H1 (cell line): ENCODE data around the gene OR8G5. TPM values are rescaled to one million over a fixed set of nuclear protein-coding genes. Genes with fewer than 3 reads are reported as not detected.
"Not testable (repeated sequence)": the region's sequence is repeated elsewhere in the genome, so short reads cannot be mapped to it uniquely, and the experiment has no call there.

ENCODE experiments used
- CTCF ChIA-PET: fragments of 300-600 bp; sonication (Branson Sonifier 250); formaldehyde crosslinking; loops from one replicate; lab custom pipeline; 2021; ENCODE audit not compliant: partially characterized antibody; lab: Charles Lee
- POLR2A ChIA-PET: fragments of 300-600 bp; sonication (Branson Sonifier 250); formaldehyde crosslinking; loops from one replicate; lab custom pipeline; 2021; ENCODE audit warnings: inconsistent platforms; ENCODE audit not compliant: partially characterized antibody; lab: Charles Lee
- DNase-seq, 2 experiments: peaks; one replicate each; pipeline versions ENCODE4 v3.0.0 to v3.0.0-alpha.2; 2010 to 2022; ENCODE audit warnings: low spot score in 2 of 2, low read depth in 1 of 2, mixed read lengths in 1 of 2
- FAIRE-seq: peaks from 2 replicates; lab custom pipeline; 2011; peaks lifted over from hg19 to GRCh38; lab: Jason Lieb, UNC
- H2AFZ ChIP-seq: 2 replicates; pipeline ENCODE4 v1.8.1; 2012; ENCODE audit warnings: low read length, inconsistent platforms
- H2AK5ac ChIP-seq: 2 replicates; pipeline ENCODE4 v1.6.1; 2013; ENCODE audit warnings: low read depth, low read length
- H2BK120ac ChIP-seq: replicated peaks from 2 replicates; pipeline ENCODE3; 2013; ENCODE audit warnings: low read depth, low read length, inconsistent platforms
- H2BK12ac ChIP-seq: 2 replicates; pipeline ENCODE4 v1.6.1; 2013; ENCODE audit warnings: low read depth, low read length
- H2BK15ac ChIP-seq: 2 replicates; pipeline ENCODE4 v1.6.1; 2013; ENCODE audit warnings: low read length
- H2BK20ac ChIP-seq: 2 replicates; pipeline ENCODE4 v1.6.1; 2013; ENCODE audit warnings: low read length
- H2BK5ac ChIP-seq: 2 replicates; pipeline ENCODE4 v1.6.1; 2013; ENCODE audit warnings: low read depth, low read length
- H3K14ac ChIP-seq: 2 replicates; pipeline ENCODE4 v1.6.1; 2013; ENCODE audit warnings: inconsistent platforms; ENCODE audit not compliant: insufficient read length
- H3K18ac ChIP-seq: 2 replicates; pipeline ENCODE4 v1.6.1; 2013; ENCODE audit warnings: low read length; ENCODE audit errors: extremely low read depth
- H3K23ac ChIP-seq: 2 replicates; pipeline ENCODE4 v1.6.1; 2013; ENCODE audit warnings: inconsistent platforms; ENCODE audit not compliant: insufficient read length
- H3K23me2 ChIP-seq: 2 replicates; pipeline ENCODE4 v1.6.1; 2013; ENCODE audit warnings: low read depth, low read length
- H3K27ac ChIP-seq: 2 replicates; pipeline ENCODE4 v1.6.1; 2011; ENCODE audit warnings: low read depth, low read length, inconsistent platforms
- H3K27me3 ChIP-seq, 4 experiments: replicated peaks in 1 of 4; 1 replicate in 1 of 4; 2 replicates in 3 of 4; pipeline versions ENCODE4 v1.6.1 to v1.8.1; 2011 to 2013; ENCODE audit warnings: low read length in 3 of 4, mild to moderate bottlenecking in 3 of 4, inconsistent platforms in 2 of 4, mixed read lengths in 2 of 4, moderate library complexity in 1 of 4; ENCODE audit not compliant: control insufficient read depth in 3 of 4, insufficient read depth in 3 of 4; ENCODE audit errors: extremely low read depth in 1 of 4
- H3K36me3 ChIP-seq, 4 experiments: 2 replicates each; pipeline versions ENCODE4 v1.6.1 to v1.8.1; 2011 to 2013; ENCODE audit warnings: mild to moderate bottlenecking in 4 of 4, low read length in 3 of 4, moderate library complexity in 2 of 4, control low read depth in 1 of 4, inconsistent platforms in 1 of 4; ENCODE audit not compliant: insufficient read depth in 4 of 4, control insufficient read depth in 2 of 4
- H3K4ac ChIP-seq: replicated peaks from 2 replicates; pipeline ENCODE3; 2013; ENCODE audit warnings: low read length, low read depth, mixed read lengths, inconsistent platforms; ENCODE audit not compliant: insufficient read length
- H3K4me1 ChIP-seq, 4 experiments: replicated peaks in 1 of 4; 1 replicate in 1 of 4; 2 replicates in 3 of 4; pipeline versions ENCODE4 v1.6.1 to v1.8.1; 2011 to 2013; ENCODE audit warnings: low read length in 3 of 4, inconsistent platforms in 2 of 4, mixed read lengths in 1 of 4; ENCODE audit not compliant: insufficient read depth in 4 of 4, control insufficient read depth in 3 of 4
- H3K4me2 ChIP-seq, 2 experiments: 2 replicates each; pipeline versions ENCODE4 v1.6.1 to v1.8.1; 2011 to 2013; ENCODE audit warnings: low read depth in 2 of 2, low read length in 2 of 2, control low read depth in 1 of 2, inconsistent platforms in 1 of 2, mild to moderate bottlenecking in 1 of 2; ENCODE audit not compliant: insufficient read depth in 1 of 2
- H3K4me3 ChIP-seq, 4 experiments: fragments of 200-600, 300-600 bp in 1 of 4; sonication (generic), shearing (Covaris generic), sonication (Bioruptor Twin) in 1 of 4; 2 replicates each; pipeline versions ENCODE4 v1.5.1 to v1.8.1; 2011 to 2016; ENCODE audit warnings: low read length in 4 of 4, low read depth in 3 of 4, control low read depth in 2 of 4, inconsistent platforms in 2 of 4, mild to moderate bottlenecking in 2 of 4, mixed read lengths in 1 of 4, moderate library complexity in 1 of 4; ENCODE audit not compliant: insufficient read depth in 2 of 4; ENCODE audit errors: extremely low read depth in 1 of 4
- H3K56ac ChIP-seq: replicated peaks from 2 replicates; pipeline ENCODE3; 2013; ENCODE audit warnings: low read depth, mild to moderate bottlenecking, mixed read lengths, low read length, inconsistent platforms; ENCODE audit not compliant: insufficient read length
- H3K79me1 ChIP-seq: 2 replicates; pipeline ENCODE4 v1.6.1; 2013; ENCODE audit warnings: low read depth, low read length, control low read depth
- H3K79me2 ChIP-seq, 2 experiments: 2 replicates each; pipeline versions ENCODE4 v1.6.1 to v1.8.1; 2012 to 2013; ENCODE audit warnings: low read length in 2 of 2, mild to moderate bottlenecking in 2 of 2, inconsistent platforms in 1 of 2; ENCODE audit not compliant: insufficient read depth in 2 of 2, control insufficient read depth in 1 of 2
- H3K9ac ChIP-seq, 4 experiments: replicated peaks in 1 of 4; 1 replicate in 1 of 4; 2 replicates in 3 of 4; pipeline versions ENCODE4 v1.6.1 to v1.8.1; 2011 to 2013; ENCODE audit warnings: low read depth in 3 of 4, low read length in 3 of 4, control low read depth in 2 of 4, mild to moderate bottlenecking in 2 of 4, moderate library complexity in 2 of 4, inconsistent platforms in 1 of 4; ENCODE audit errors: extremely low read depth in 1 of 4
- H3K9me3 ChIP-seq, 2 experiments: 2 replicates each; pipeline versions ENCODE4 v1.6.1 to v1.8.1; 2012 to 2013; ENCODE audit warnings: mild to moderate bottlenecking in 2 of 2, moderate library complexity in 2 of 2, control low read depth in 1 of 2, inconsistent platforms in 1 of 2, low read depth in 1 of 2, low read length in 1 of 2, mixed read lengths in 1 of 2; ENCODE audit not compliant: insufficient read depth in 2 of 2
- H4K20me1 ChIP-seq, 2 experiments: replicated peaks in 1 of 2; 2 replicates each; pipeline versions ENCODE3 to v1.8.1; 2011 to 2013; ENCODE audit warnings: inconsistent platforms in 2 of 2, low read length in 2 of 2, mild to moderate bottlenecking in 1 of 2; ENCODE audit not compliant: insufficient read depth in 2 of 2, control insufficient read depth in 1 of 2
- H4K5ac ChIP-seq: 2 replicates; pipeline ENCODE4 v1.6.1; 2013; ENCODE audit warnings: low read length, low read depth, mixed read lengths, inconsistent platforms; ENCODE audit not compliant: insufficient read length
- H4K8ac ChIP-seq: 2 replicates; pipeline ENCODE4 v1.8.0; 2013; ENCODE audit warnings: mild to moderate bottlenecking, moderate library complexity, low read length, inconsistent platforms; ENCODE audit not compliant: insufficient read depth; ENCODE audit errors: extremely low read depth
- H4K91ac ChIP-seq: replicated peaks from 2 replicates; pipeline ENCODE3; 2013; ENCODE audit warnings: low read length, mixed read lengths, inconsistent platforms; ENCODE audit not compliant: insufficient read length
- WGBS, 2 experiments: shearing (Covaris generic) in 1 of 2; methylation state at CpG; one replicate each; pipeline versions ENCODE4 v1.1.6 to v1.1.7; 2013 to 2015; ENCODE audit warnings: low lambda C conversion rate in 2 of 2, mixed read lengths in 2 of 2, inconsistent platforms in 1 of 2, low coverage in 1 of 2, missing lambda C conversion rate in 1 of 2; ENCODE audit not compliant: insufficient replicate concordance in 2 of 2, insufficient coverage in 1 of 2, insufficient read length in 1 of 2; ENCODE audit errors: extremely low coverage in 1 of 2, missing lambda C conversion rate in 1 of 2; 5-methylcytosine and 5-hydroxymethylcytosine counted together
- polyA plus RNA-seq, 7 experiments: library from polyadenylated mRNA; depleted of rRNA in 3 of 7; stranded (reverse) in 5 of 7; unstranded in 2 of 7; fragments of >200 nt in 5 of 7; fragments of 200-250 nt in 2 of 7; gene quantifications; 1 replicate in 5 of 7; 2 replicates in 1 of 7; 4 replicates in 1 of 7; pipeline versions ENCODE4 v1.2.1 to v1.2.3, GENCODE V29; 2011 to 2013; ENCODE audit warnings: missing spikeins in 2 of 7, mixed read lengths in 2 of 7
- total RNA-seq: library from RNA; stranded (reverse); fragmentation: NEBNext Ultra II Directional; extraction: Animal tissue kit (Norgen Biotek cat#: 25700); gene quantifications from 2 replicates; pipeline ENCODE4 v1.2.1, GENCODE V29; 2021

The OR8G5 gene
- total and polyA plus RNA-seq, 2 of the 8 experiments (the other 6 are each of a cell fraction or from before 2014, with no cell fraction given): not detected

DNA sequence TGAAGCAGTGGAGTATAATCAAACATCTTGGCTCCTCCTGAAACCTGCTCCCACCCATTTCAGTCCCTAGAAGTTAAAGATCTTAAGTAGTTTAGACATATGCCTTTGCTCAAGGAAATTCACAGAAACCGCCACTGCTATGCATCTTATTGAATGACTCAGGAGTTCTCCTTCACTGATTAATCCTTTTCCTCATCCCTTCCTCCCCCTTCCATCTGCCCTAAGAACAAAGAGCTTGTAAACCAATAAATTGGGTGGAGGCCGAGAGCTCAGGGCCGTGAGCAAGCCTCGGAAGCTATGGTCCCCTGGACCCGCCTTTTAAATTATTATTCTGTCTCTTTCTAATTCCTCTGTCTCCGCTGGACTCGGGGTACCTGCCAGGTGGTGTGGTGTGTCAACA is 14.7 kb downstream of the OR8G5 start:
- H3K23me2 ChIP-seq, H2BK12ac ChIP-seq, H3K79me2 ChIP-seq, H3K23ac ChIP-seq, H3K4ac ChIP-seq, H4K20me1 ChIP-seq, H3K4me3 ChIP-seq, H2BK20ac ChIP-seq, H2AK5ac ChIP-seq, H3K9ac ChIP-seq, H3K14ac ChIP-seq, POLR2A ChIA-PET, H4K8ac ChIP-seq, H3K36me3 ChIP-seq, H3K4me2 ChIP-seq, H3K18ac ChIP-seq, H2BK15ac ChIP-seq, FAIRE-seq, H3K9me3 ChIP-seq, H4K91ac ChIP-seq, H3K4me1 ChIP-seq, H3K56ac ChIP-seq, DNase-seq, H3K79me1 ChIP-seq, H2BK120ac ChIP-seq, H2BK5ac ChIP-seq, H3K27ac ChIP-seq, H3K27me3 ChIP-seq, H4K5ac ChIP-seq: not testable (repeated sequence)
- 79% methylated on average over 7 of the region's 7 CpGs; no CpG with 5 or more reads in 1 of the 2 experiments for WGBS, 2 experiments
- peak overlapping the region; percentile 40; the same call in 1 of the 2 replicates for H2AFZ ChIP-seq
- CTCF ChIA-PET: interaction anchor here (0.6 to 0.8 kb wide), 2 partner anchors 68 to 199 kb away, joined by 3 read pairs; no protein-coding TSS in a partner anchor
